GM21723 (cell line): ENCODE data around the gene PIEZO2.

Source experiments
- ATAC-seq: cut with Tn5 transposase; IDR thresholded peaks from one replicate; pipeline ENCODE4 v1.9.1; 2021; ENCODE audit warnings: mild to moderate bottlenecking, moderate library complexity; ENCODE audit not compliant: unreplicated experiment

PIEZO2 gene

GRCh38 chr18:10707294-10707693 lies 442.1 kb downstream of the PIEZO2 start:
- ATAC-seq: no peak

GRCh38 chr18:10705786-10706185 lies 443.6 kb downstream of the PIEZO2 start:
- ATAC-seq: no peak

GRCh38 chr18:10705291-10705690 lies 444.1 kb downstream of the PIEZO2 start:
- ATAC-seq: no peak

- ATAC-seq: no peak
Observed at GRCh38 chr18:10702206-10702605, 447.2 kb downstream of the PIEZO2 start.

GRCh38 chr18:10690366-10690765 lies 459.0 kb downstream of the PIEZO2 start:
- no peak for ATAC-seq

GRCh38 chr18:10690035-10690329 lies 459.4 kb downstream of the PIEZO2 start:
- no peak for ATAC-seq

GRCh38 chr18:10689236-10690034 lies 459.9 kb downstream of the PIEZO2 start:
- no peak for ATAC-seq

GRCh38 chr18:10688766-10689165 lies 460.6 kb downstream of the PIEZO2 start:
- no peak for ATAC-seq

- ATAC-seq: no peak
Observed at GRCh38 chr18:10687161-10687925, 462.0 kb downstream of the PIEZO2 start.

GRCh38 chr18:10686308-10686707 lies 463.1 kb downstream of the PIEZO2 start:
- no peak for ATAC-seq

GRCh38 chr18:10685484-10685883 lies 463.9 kb downstream of the PIEZO2 start:
- ATAC-seq: no peak

GRCh38 chr18:10682368-10682714 lies 467.0 kb downstream of the PIEZO2 start:
- no peak for ATAC-seq

GRCh38 chr18:10681581-10682367 lies 467.6 kb downstream of the PIEZO2 start:
- ATAC-seq: no peak

- no peak for ATAC-seq
Observed at GRCh38 chr18:10680271-10680596, 469.1 kb downstream of the PIEZO2 start.

- ATAC-seq: no peak
Observed at GRCh38 chr18:10679557-10680270, 469.7 kb downstream of the PIEZO2 start.

- no peak for ATAC-seq
Observed at GRCh38 chr18:10671441-10671840, 477.9 kb downstream of the PIEZO2 start.

GRCh38 chr18:10670856-10671255 lies 478.5 kb downstream of the PIEZO2 start:
- ATAC-seq: no peak

GRCh38 chr18:10669441-10670100 lies 479.8 kb downstream of the PIEZO2 start:
- no peak for ATAC-seq

GRCh38 chr18:10663750-10664149 lies 485.6 kb downstream of the PIEZO2 start:
- no peak for ATAC-seq

GRCh38 chr18:10661317-10661716 lies 488.1 kb downstream of the PIEZO2 start:
- no peak for ATAC-seq
